Hematopoietic multipotent progenitor cell treated with erythropoietin and hydrocortisone succinate and interleukin-3 and kit ligand, for 15 days (in vitro differentiated cells): ENCODE results near the gene PSMD2.

Source experiments
- DNase-seq: peaks from one replicate; pipeline ENCODE4 v3.0.0-alpha.2; 2015; ENCODE audit warnings: low spot score

PSMD2 gene

GRCh38 chr3:184316792-184317191 lies 17.8 kb downstream of the PSMD2 start:
- DNase-seq = no peak

GRCh38 chr3:184317201-184317600 lies 18.2 kb downstream of the PSMD2 start:
- no peak for DNase-seq

GRCh38 chr3:184320104-184320445 lies 21.0 kb downstream of the PSMD2 start:
- peak; percentile 97 for DNase-seq

GRCh38 chr3:184321666-184322065 lies 22.6 kb downstream of the PSMD2 start:
- DNase-seq = no peak

GRCh38 chr3:184322731-184323487 lies 23.9 kb downstream of the PSMD2 start:
- DNase-seq = no peak

GRCh38 chr3:184323696-184324095 lies 24.7 kb downstream of the PSMD2 start:
- DNase-seq = no peak

- DNase-seq = no peak
Observed at GRCh38 chr3:184325269-184325668, 26.2 kb downstream of the PSMD2 start.

- no peak for DNase-seq
Observed at GRCh38 chr3:184325715-184326369, 26.8 kb downstream of the PSMD2 start.

- no peak for DNase-seq
Observed at GRCh38 chr3:184327171-184327570, 28.1 kb downstream of the PSMD2 start.

GRCh38 chr3:184328516-184328915 lies 29.5 kb downstream of the PSMD2 start:
- no peak for DNase-seq

- DNase-seq = no peak
Observed at GRCh38 chr3:184332370-184333090, 33.5 kb downstream of the PSMD2 start.

GRCh38 chr3:184333190-184333589 lies 34.1 kb downstream of the PSMD2 start:
- DNase-seq = peak; percentile 35

- DNase-seq = no peak
Observed at GRCh38 chr3:184333700-184334099, 34.7 kb downstream of the PSMD2 start.

- DNase-seq = peak; percentile 65
Observed at GRCh38 chr3:184334470-184335158, 35.6 kb downstream of the PSMD2 start.

- DNase-seq = no peak
Observed at GRCh38 chr3:184335291-184335660, 36.2 kb downstream of the PSMD2 start.

- peak; percentile 89 for DNase-seq
Observed at GRCh38 chr3:184335661-184336546, 36.9 kb downstream of the PSMD2 start.

GRCh38 chr3:184336547-184337398 lies 37.7 kb downstream of the PSMD2 start:
- peak; percentile 40 for DNase-seq

- no peak for DNase-seq
Observed at GRCh38 chr3:184337399-184337714, 38.3 kb downstream of the PSMD2 start, which contains the start of gene FAM131A. FAM131A (plus strand) TSS chr3:184337600; CDS start chr3:184337631, 31 bp downstream.

- no peak for DNase-seq
Observed at GRCh38 chr3:184337981-184338380, 38.9 kb downstream of the PSMD2 start.

- DNase-seq = no peak
Observed at GRCh38 chr3:184338511-184338945, 39.5 kb downstream of the PSMD2 start.

GRCh38 chr3:184339001-184339400 lies 40.0 kb downstream of the PSMD2 start:
- DNase-seq = no peak
